ENCODE results near the gene MEF2D.

Gene MEF2D

GRCh38 chr1:156439777-156440183 is 60.8 kb downstream of the MEF2D start:
- no peak for FAIRE-seq

DNA sequence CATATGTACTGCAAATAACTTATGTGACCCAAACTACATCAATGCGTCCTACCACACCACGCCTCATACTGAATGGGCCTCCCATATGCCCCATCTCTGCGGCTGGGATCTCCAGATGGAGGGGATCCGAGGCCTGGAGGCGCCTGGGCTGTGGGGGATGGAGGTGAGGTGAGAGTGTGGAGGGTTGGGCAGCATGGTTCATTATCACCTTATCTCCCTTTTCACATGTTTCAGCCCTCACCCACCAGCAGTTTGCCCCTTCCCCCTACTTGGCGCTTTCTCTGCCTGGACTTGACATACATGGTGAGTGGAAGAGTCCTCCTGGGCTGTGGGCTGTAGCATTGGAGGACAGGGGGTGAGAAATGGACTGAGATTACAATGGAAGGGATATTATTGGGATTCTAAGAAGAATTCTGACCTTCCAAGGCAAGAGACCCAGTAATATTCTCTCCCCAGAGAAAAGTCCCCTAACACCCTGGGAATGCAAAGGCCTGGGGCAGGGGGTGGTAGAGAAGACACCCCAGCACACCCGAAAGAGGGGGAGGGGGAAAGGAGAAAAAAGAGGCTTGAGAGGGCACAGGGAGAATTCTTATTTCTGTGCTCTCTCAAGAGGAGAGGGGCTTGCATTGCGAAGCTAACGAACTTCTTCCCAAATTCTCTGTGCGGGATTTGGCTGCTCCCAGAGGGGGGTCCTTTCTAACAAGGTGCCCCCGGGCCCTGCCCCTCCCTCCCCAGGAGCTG is 61.4 kb downstream of the MEF2D start:
- FAIRE-seq, result no peak

GRCh38 chr1:156438278-156438987 is 62.1 kb downstream of the MEF2D start:
- no peak for FAIRE-seq

- no peak for FAIRE-seq
Observed at GRCh38 chr1:156437037-156437867, 63.3 kb downstream of the MEF2D start.

DNA sequence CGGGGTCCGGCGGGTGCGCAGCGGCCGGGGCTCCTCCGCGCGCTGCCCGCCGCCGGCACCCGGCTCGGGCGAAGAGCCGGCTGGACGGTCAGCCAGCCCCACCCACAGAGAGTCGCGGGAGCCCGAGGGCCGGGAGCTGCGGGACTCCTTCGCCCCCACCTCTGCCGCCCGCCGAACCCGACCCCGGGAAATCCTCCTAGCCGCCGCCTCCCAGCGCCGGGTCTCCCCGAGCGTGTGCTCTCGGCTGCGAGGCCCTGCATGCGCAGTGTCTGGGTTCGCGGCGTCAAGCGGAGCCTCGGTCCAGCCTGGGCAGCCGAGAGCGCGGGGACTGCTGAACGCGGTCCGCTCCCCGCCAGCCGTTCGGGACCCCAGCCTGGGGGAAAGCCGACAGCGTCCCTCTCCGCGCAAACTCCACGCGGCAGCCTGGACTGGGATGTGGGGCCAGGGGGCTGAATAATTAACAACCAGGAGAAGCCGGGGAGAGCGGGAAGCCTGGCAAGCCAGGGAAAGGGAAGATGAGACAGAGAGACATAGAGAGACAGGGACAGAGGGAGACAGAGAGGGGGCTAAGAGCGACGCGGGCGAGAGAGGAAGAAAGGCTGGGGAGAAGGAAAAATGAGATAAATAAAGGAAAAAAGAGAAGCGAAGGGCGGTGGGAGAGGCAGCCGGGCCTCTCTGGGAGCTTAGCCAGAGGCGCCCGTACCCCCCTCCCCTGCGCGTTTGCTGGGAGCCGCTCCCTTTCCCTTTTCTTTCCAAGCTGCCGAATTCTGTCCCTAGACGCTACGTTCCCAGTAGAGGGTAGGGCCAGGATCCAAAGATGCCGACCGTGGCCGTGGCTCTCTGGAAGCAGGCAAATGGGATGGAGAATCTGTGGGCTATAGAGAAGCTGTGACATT is 64.2 kb downstream of the MEF2D start:
- no peak for FAIRE-seq

DNA sequence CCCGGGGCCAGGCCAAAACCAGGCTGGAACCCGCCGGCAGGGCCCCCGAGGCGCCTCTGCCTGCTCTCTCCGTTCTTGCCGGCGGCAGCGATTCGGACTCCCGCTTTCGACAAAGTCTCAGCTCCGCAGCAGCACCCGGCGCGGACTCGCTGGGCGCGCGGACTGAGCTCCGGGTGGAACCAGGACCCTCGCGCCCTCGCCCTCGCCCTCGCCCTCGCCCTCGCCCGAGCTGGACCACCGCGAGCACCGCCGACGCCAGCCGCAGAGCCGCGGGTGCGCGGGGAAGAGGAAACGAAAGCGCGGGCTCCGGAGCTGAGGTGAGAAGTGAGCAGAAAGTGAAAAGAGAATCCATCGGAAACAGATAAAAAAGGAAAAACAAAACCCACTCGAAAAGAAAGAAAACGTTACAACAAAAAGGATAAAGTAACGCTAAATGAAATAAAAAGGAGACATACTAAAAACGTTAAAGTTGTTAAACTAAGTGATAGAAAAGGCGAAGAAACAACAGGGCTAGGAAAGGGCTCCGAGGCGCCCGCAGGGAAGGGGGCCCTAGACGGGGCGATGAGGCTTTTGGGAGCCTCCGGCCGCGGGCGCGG is 64.9 kb downstream of the MEF2D start:
- no peak for FAIRE-seq

DNA sequence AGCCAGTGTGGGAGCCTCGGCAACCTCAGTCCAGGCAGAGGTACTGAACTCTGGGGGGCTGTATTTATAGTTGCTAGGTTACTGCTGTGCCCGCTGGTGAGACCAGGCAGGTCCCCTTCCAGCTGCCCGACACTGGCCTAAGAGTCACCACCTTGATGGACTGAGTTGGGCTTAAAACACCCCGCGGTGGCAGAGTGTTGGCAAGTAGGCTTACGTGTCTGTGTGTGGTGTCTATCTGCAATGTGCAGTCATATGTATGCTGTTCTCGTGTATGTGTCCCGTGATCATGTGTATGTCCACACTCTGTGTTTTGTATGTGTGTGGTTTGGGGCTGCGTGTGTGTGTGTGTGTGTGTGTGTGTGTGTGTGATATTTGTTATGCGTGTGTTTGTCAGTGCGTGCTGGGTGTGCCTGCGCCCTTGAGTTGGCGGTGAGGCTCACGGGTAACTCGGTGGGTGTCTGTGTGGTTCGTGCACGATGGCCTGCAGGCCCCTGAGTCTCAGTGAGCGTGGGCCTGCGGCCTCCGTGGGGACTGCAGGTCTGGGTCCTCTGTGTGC is 65.5 kb downstream of the MEF2D start:
- FAIRE-seq, result no peak

DNA sequence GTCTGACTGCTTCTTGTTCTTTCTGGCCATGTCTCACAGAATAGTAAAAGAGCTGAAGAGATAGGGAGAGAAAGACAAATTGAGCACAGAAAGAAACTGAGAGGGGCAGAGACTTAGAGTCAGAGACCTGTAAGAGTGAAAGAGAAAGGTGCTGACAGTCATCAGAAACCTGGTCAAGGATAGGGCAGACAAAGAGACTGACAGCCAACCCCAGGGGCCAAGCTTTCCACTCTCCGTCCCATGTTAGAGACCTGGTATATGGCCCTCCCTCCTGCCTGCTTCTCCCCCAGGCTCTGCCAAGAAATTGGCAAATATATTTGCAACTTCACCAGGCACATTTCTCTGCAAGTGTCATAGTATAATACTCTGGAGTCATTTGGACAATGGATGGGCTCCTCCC is 67.0 kb downstream of the MEF2D start:
- FAIRE-seq, result no peak

DNA sequence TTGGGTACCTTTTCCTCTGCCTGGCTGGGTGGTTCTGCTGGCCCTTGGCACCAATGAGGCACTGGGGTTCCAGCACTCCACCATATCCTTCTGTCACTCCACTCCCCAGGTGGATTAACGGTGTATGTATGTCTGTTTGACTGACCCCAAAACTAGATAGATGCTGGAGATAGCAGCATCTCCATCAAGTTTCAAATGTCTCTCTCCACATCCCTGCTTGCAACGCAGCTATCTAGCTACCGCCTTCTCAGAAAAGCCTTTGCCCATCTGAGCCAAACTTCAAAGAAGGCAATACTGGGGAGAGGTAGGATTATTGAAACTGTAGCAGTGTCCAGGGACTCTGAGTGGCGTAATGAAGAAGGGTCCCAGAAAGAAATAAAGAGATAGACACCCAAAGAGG is 67.5 kb downstream of the MEF2D start:
- no peak for FAIRE-seq

DNA sequence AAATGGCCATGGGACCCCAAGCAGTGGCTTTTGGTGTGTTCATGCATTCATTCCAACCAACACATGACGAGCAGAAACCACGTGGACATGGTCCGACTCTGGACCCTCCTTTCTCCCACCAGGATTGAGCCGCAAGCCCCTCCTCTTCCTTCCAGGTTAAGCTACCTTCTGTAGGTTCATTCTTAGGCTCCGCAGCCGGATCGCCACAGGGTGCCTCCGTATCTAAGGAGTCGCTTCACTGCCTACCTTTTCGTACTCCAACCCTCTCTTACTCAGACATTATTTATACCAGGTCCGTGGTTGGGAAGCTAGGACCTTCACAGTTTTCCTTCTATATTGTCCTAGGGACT is 67.9 kb downstream of the MEF2D start:
- FAIRE-seq, result no peak

DNA sequence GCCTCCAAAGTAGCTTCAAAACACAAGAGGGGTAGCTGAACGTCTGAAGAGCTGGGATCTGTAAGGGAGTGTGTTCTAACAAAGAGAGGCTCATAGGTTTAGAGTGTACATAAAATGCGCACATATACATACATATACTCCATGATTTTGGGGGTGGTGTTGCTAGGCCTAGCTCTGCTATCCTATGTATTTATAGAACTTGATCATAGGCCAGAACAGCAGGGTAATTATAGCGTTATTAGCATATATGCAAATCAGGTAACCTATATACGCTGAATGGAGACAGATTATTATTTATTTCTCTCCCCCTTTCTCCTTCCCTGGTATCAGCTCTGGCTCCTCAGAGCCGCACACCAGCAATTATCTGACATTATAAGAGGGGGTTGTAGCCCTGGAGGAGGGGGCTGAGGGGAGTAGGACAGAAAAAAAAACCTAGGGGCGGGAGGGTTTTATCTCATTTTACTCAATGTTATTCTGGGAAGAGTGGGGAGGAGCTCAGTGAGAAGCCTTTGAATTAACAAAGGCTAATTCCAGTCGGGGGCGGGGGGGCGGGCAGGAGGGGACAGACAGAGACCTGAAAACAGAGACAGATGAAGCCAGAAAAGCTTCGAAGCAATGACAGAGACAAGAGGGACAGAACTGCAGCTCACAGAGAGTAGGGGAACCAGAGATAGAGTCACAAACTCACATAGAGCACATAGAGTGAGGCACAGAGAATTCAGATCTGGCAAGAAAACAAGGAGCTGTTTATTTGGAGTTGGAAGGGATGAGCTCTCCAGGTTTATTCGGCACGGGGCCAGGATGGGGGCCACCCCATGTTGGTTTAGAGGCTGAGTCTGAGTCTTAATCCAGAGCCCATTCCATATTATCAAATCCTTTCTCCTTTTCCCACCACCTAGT is 68.6 kb downstream of the MEF2D start:
- no peak for FAIRE-seq

- no peak for FAIRE-seq
Observed at GRCh38 chr1:156431366-156431765, 69.2 kb downstream of the MEF2D start.

- no peak for FAIRE-seq
Observed at GRCh38 chr1:156430866-156431265, 69.7 kb downstream of the MEF2D start.

DNA sequence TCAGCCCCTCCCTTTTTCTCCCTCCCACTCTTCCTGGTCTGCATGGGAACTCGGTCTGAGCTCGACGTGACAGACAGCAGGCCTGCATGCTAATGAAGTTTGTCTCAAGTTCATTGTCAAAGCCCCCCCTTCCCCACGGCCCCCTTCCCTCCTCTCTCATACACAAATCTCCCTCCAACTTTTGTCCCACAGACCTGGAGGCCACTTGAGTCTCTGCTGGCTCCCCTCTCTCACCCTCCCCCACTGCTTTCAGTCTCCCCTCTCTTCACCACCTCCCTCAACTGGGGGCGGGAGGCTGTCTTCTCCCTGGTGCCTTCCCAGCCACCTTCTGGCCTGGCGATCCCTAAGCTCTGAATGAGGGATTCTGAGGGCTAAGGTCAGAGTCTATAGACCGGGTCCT is 70.3 kb downstream of the MEF2D start:
- FAIRE-seq, result no peak

- FAIRE-seq, result no peak
Observed at GRCh38 chr1:156429313-156430060, 71.1 kb downstream of the MEF2D start.

GRCh38 chr1:156428746-156429288 is 71.8 kb downstream of the MEF2D start:
- no peak for FAIRE-seq

DNA sequence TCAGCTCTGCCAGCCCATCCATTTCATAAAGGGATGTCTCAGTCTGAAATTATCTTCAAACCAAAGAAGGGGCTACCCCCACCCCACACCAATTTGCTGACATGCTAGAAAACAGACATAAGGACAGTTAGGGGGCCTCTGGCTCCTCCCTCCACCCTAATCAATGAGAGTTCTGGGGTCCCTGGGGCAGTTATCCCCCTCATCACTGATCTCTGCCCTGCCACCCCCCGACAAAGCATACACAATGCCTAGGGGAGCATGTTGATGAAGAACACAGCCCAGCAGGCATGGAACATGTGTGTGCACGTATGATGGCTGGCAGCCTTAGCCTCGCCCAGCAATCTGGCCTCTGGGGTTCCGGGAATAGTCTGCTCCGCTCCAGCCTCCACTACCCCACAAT is 72.6 kb downstream of the MEF2D start:
- no peak for FAIRE-seq

DNA sequence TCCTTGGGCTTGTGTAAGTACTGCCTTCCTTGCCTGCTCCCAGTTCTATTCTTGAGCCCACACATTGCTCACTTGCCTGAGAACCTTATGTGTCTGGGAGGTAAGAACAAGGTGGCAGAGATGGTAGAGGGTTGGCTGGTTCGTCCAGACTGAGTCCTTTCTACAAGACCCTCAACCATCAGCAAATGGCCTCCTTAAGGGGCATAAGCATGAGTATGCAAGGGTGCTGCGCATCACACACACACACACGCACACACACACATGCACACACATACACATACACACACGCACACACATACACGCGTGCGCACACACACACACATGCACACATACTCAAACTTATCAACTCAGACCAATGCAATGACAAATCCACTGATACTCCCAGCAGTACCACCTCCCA is 74.6 kb downstream of the MEF2D start:
- no peak for FAIRE-seq

DNA sequence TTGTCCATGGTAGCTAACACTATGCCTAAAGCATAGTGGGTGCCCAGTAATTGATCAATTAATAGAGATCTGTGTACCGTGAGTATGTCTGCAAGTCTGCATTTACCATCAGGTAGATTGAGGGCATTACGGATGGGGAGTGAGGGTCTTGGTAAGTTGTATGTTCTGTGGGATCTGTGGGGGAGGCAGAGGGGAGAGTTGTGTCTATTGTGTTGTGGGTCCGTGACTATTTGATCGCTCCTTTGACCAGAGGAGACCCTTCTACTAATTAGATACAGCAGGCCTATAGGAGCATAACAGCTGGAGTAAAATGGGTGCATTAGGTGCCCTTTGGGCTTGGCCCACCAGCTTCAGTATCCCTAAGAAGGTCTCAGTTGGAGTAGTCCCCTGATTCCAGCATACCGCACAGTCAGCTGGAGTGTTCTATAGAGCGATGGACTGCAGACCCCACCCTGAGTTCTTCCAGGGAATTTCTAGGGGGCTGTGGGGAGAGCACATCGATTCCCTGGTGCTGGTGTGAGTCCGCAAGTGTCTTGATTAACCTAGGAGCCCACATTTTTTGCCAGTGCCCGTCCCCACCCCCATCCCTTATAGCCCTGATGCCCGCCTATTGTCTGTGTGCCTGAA is 75.7 kb downstream of the MEF2D start:
- no peak for FAIRE-seq

All from colon (tissue), 2 donors.